Fibroblast of pulmonary artery (primary cell): ENCODE results near the gene NCOA3.

Experiments used
- DNase-seq: peaks from one replicate; pipeline ENCODE4 v3.0.0-alpha.2; 2010; ENCODE audit warnings: low read depth
- H3K4me3 ChIP-seq: replicated peaks from 2 replicates; pipeline ENCODE4 v1.5.1; 2011; ENCODE audit warnings: low read depth, mild to moderate bottlenecking, control low read depth, low read length, moderate library complexity
- CTCF ChIP-seq: IDR thresholded peaks from 2 replicates; pipeline ENCODE4 v1.5.1; 2011; ENCODE audit warnings: mild to moderate bottlenecking, control low read depth, low read length, inconsistent platforms; ENCODE audit errors: missing control alignments

Gene NCOA3

GRCh38 chr20:47688385-47689381, 187.0 kb downstream of the NCOA3 start:
- DNase-seq = no peak
- no peak for TF ChIP-seq CTCF
- no peak overlapping the region for H3K4me3 ChIP-seq

GRCh38 chr20:47689731-47690130, 188.0 kb downstream of the NCOA3 start:
- DNase-seq = no peak
- H3K4me3 ChIP-seq = no peak overlapping the region
- no peak for TF ChIP-seq CTCF

DNA sequence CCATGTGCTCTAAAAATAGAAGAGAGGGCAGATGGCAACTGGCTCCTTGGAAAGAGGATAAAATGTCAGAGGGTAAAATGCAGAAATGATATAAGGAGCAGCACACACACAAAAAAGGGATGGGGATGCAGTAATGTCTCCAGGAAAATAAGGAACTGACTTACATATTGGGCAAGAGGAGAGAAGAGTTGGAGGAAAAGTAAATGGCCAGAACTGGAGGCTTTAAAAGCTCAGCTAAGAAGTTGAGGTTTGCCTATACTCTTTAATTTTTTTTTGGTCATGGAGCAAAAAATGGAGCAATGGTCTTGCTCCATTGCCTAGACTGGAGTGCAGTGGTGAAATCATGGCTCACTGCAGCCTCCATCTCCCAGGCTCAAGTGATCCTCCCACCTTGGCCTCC, 189.9 kb downstream of the NCOA3 start:
- no peak for TF ChIP-seq CTCF
- peak; percentile 42 for DNase-seq
- no peak overlapping the region for H3K4me3 ChIP-seq

DNA sequence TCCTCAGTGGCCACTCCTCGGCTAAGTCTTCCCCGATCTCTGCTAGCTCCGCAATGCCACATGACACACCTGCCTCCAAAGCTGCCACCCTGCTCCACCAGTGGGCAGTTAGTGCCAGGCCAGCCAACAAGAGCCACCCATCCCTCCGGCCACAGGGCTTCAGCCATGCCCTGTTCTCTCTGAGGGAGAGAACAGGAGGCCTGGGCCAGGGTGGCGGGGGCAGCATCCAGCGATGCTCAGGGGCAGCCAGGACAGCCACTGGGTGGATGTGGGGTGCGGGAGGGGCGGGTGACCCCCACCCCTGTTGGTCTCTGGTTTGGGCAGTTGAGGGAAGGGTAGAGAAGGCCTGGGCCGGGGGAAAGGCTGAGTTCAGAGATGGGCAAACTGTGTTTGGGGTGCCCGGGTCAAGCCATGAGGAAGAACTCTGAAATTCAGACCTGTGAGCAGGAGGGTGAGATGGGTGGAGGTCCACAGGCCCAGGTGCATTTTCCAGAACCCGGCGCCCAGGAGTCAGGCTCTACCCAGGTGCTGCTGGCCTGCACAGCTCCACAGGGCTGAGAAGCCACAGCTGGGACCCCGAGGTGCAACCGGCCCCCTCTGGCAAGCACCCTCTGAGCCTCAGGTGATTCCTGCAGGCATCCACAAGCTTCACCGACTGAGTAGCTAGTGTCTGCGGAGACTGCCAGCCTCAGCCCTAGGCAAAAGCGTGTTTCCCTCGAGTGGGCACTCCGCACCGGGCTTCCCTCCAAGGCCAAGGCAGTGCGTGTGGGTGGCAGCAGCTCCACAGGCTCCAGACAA, 192.5 kb downstream of the NCOA3 start:
- no peak for DNase-seq
- no peak overlapping the region for H3K4me3 ChIP-seq
- TF ChIP-seq CTCF = no peak

- no peak overlapping the region for H3K4me3 ChIP-seq
- DNase-seq = no peak
- TF ChIP-seq CTCF = no peak
Measured at GRCh38 chr20:47696856-47697255, 195.2 kb downstream of the NCOA3 start.

DNA sequence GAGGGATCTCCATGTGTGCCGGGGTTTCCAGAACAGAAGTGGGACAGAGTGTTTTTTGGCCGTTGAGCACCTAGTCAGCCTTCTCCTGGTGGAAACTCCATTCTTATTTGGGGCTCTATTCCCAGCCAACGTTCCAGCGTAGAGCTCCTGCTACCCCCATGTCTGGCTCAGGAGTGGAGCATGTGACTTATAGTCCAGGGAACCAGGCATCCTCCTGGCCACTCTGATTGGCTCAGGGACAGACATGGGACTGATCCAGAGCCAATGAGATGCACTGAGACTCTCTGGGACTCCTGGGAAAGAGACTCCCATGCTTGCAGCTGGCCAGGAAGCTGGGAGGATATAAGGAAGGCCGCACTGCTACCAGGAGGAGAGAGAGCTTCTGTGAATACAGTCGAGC, 196.5 kb downstream of the NCOA3 start:
- TF ChIP-seq CTCF = no peak
- no peak overlapping the region for H3K4me3 ChIP-seq
- DNase-seq = no peak
